ENCODE data around the gene RASSF10. TPM values are rescaled to one million over a fixed set of nuclear protein-coding genes. Genes with fewer than 3 reads are reported as not detected.

Gene RASSF10
- total RNA-seq, 1 donor from 2014 or later, result not detected

DNA sequence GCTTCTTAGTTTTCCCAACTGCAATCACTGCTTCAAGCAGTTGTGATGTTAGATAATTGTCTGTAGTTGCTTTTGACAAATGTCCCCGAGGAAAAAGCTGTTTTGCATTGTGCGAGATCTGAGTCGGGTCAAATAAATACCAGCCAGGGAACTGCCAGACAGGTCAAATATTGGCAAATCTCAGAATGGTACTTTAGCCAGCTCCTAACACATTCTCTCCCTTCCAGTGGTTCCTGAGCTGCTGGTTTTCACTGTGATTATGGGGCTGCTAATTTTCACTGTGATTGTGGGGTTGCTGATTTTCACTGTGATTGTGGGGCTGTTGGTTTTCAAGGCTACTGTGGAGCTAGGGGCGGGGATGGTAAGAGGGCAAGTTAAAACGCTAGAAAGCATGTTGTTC, 14.3 kb downstream of the RASSF10 start:
- DNase-seq, result no peak
- no peak for TF ChIP-seq CTCF (IDR thresholded peaks at IDR 0.05; ENCODE audit: partially characterized antibody, unreplicated experiment)
- H3K4me3 Mint-ChIP-seq (ENCODE audit: unreplicated experiment), result no peak overlapping the region
- no peaks in the 10 kb centered on the region for H3K27me3 Mint-ChIP-seq (ENCODE audit: unreplicated experiment)
- H3K4me1 Mint-ChIP-seq (ENCODE audit: low read depth, unreplicated experiment), result no peaks in the 10 kb centered on the region
- no peaks in the 10 kb centered on the region for H3K36me3 Mint-ChIP-seq (ENCODE audit: unreplicated experiment)
- H3K9me3 Mint-ChIP-seq (ENCODE audit: unreplicated experiment), result peaks cover 2% of the 10 kb centered on the region
- H3K27ac Mint-ChIP-seq (ENCODE audit: unreplicated experiment), result no peak overlapping the region

DNA sequence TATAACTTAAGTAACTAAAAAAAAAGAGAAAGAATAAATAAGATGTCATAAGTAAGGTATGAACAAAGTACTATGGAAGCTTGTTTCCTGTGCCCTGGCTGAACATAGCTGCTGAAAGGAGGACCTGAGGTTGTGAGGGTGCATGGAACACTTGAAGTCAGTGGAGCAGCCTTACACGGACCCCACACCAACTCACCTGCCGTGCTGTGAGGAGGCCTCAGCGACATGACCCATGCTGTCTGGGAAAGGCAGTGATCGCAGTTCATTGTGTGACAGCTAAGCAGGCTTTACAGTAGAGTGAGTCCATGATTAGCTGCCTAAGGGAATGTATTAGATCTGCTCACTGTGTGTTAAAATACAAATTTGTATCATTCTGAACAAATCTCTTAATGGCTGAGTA, 17.6 kb downstream of the RASSF10 start:
- no peaks in the 10 kb centered on the region for H3K4me1 Mint-ChIP-seq (ENCODE audit: low read depth, unreplicated experiment)
- no peak overlapping the region for H3K27ac Mint-ChIP-seq (ENCODE audit: unreplicated experiment)
- H3K36me3 Mint-ChIP-seq (ENCODE audit: unreplicated experiment), result no peaks in the 10 kb centered on the region
- no peaks in the 10 kb centered on the region for H3K9me3 Mint-ChIP-seq (ENCODE audit: unreplicated experiment)
- no peak for TF ChIP-seq CTCF (IDR thresholded peaks at IDR 0.05; ENCODE audit: partially characterized antibody, unreplicated experiment)
- H3K27me3 Mint-ChIP-seq (ENCODE audit: unreplicated experiment), result no peaks in the 10 kb centered on the region
- H3K4me3 Mint-ChIP-seq (ENCODE audit: unreplicated experiment), result no peak overlapping the region
- DNase-seq, result no peak

DNA sequence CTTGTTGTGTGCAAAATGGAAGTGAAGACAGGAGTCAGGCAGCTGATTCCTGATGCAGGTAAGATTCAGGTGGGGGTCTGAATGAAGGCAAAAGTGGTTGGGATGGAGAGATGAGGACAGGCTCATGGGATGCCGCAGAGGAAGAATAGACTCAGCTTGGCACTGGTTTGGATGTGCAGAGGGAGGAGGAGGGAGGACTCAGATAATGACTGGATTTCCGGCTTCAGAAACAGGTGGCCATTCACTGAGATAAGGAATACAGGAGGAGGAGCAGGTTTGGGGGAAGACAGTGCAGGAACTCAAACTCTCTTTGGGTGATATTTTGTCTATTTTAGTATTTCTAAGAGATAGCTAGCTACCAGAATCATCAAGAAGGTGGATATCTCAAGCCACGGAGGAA, 19.2 kb downstream of the RASSF10 start:
- no peaks in the 10 kb centered on the region for H3K9me3 Mint-ChIP-seq (ENCODE audit: unreplicated experiment)
- H3K4me1 Mint-ChIP-seq (ENCODE audit: low read depth, unreplicated experiment), result no peaks in the 10 kb centered on the region
- H3K27me3 Mint-ChIP-seq (ENCODE audit: unreplicated experiment), result no peaks in the 10 kb centered on the region
- H3K4me3 Mint-ChIP-seq (ENCODE audit: unreplicated experiment), result no peak overlapping the region
- TF ChIP-seq CTCF (IDR thresholded peaks at IDR 0.05; ENCODE audit: partially characterized antibody, unreplicated experiment), result no peak
- no peak overlapping the region for H3K27ac Mint-ChIP-seq (ENCODE audit: unreplicated experiment)
- no peaks in the 10 kb centered on the region for H3K36me3 Mint-ChIP-seq (ENCODE audit: unreplicated experiment)
- DNase-seq, result no peak

DNA sequence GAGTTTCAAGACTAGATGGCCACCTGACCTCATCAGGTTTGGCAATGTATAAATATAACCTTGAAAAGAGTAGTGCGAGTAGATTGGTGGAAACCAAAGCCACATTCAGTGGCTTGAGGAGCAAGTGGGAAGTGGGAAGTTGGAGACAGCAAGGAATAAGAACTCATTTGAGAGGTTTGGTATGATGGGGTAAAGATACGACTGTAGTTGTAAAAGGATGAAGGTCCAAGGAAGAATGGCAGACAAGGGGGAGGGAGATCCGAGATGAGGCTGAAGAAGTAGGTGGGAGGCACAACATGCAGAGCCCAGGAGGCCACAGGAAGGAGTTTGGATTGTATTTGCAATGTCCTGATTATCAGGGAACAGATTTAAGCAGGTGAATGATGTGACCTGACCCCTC, 20.8 kb downstream of the RASSF10 start:
- no peak for DNase-seq
- no peak overlapping the region for H3K27ac Mint-ChIP-seq (ENCODE audit: unreplicated experiment)
- H3K27me3 Mint-ChIP-seq (ENCODE audit: unreplicated experiment), result peaks cover under 1% of the 10 kb centered on the region
- H3K4me3 Mint-ChIP-seq (ENCODE audit: unreplicated experiment), result no peak overlapping the region
- no peak for TF ChIP-seq CTCF (IDR thresholded peaks at IDR 0.05; ENCODE audit: partially characterized antibody, unreplicated experiment)
- H3K36me3 Mint-ChIP-seq (ENCODE audit: unreplicated experiment), result no peaks in the 10 kb centered on the region
- H3K4me1 Mint-ChIP-seq (ENCODE audit: low read depth, unreplicated experiment), result no peaks in the 10 kb centered on the region
- peaks cover under 1% of the 10 kb centered on the region for H3K9me3 Mint-ChIP-seq (ENCODE audit: unreplicated experiment)

DNA sequence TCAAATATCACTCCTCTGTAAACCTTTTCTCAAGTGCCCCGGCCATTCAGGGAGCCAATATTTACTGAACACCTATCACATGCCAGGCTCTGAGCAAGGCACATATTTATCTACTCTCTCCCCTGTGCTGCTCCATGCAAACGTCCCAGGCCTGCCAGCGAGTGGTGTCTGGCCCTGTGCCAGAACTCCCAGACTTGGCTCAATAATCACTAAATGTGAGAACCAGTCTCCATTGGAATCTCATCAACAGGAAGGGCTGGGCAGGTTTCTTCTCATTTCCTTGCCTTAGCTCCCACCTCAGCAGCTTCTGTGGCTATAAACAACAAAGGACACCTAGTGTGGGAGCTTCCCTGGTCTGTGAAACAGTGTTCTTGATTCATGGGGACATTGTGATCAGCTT, 21.7 kb downstream of the RASSF10 start:
- no peak overlapping the region for H3K4me3 Mint-ChIP-seq (ENCODE audit: unreplicated experiment)
- H3K9me3 Mint-ChIP-seq (ENCODE audit: unreplicated experiment), result peaks cover 2% of the 10 kb centered on the region
- no peaks in the 10 kb centered on the region for H3K4me1 Mint-ChIP-seq (ENCODE audit: low read depth, unreplicated experiment)
- DNase-seq, result no peak
- no peak overlapping the region for H3K27ac Mint-ChIP-seq (ENCODE audit: unreplicated experiment)
- H3K27me3 Mint-ChIP-seq (ENCODE audit: unreplicated experiment), result peaks cover 2% of the 10 kb centered on the region
- no peaks in the 10 kb centered on the region for H3K36me3 Mint-ChIP-seq (ENCODE audit: unreplicated experiment)
- TF ChIP-seq CTCF (IDR thresholded peaks at IDR 0.05; ENCODE audit: partially characterized antibody, unreplicated experiment), result no peak

Data from glutamatergic neuron (in vitro differentiated cells).